ENCODE data around the gene AHSG.

GRCh38 chr3:186593862-186594261 lies 19.0 kb upstream of the AHSG start:
- TF ChIP-seq, protein P1, sequence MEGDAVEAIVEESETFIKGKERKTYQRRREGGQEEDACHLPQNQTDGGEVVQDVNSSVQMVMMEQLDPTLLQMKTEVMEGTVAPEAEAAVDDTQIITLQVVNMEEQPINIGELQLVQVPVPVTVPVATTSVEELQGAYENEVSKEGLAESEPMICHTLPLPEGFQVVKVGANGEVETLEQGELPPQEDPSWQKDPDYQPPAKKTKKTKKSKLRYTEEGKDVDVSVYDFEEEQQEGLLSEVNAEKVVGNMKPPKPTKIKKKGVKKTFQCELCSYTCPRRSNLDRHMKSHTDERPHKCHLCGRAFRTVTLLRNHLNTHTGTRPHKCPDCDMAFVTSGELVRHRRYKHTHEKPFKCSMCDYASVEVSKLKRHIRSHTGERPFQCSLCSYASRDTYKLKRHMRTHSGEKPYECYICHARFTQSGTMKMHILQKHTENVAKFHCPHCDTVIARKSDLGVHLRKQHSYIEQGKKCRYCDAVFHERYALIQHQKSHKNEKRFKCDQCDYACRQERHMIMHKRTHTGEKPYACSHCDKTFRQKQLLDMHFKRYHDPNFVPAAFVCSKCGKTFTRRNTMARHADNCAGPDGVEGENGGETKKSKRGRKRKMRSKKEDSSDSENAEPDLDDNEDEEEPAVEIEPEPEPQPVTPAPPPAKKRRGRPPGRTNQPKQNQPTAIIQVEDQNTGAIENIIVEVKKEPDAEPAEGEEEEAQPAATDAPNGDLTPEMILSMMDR (IDR thresholded peaks at IDR 0.05 in 2 of 3, conservative IDR thresholded peaks at IDR 0.05 in 1 of 3; ENCODE audit: borderline replicate concordance in 1 of 3, insufficient read depth in 1 of 3, low read depth in 2 of 3, low read length in 2 of 3) = no peak
- TF ChIP-seq, protein P2, sequence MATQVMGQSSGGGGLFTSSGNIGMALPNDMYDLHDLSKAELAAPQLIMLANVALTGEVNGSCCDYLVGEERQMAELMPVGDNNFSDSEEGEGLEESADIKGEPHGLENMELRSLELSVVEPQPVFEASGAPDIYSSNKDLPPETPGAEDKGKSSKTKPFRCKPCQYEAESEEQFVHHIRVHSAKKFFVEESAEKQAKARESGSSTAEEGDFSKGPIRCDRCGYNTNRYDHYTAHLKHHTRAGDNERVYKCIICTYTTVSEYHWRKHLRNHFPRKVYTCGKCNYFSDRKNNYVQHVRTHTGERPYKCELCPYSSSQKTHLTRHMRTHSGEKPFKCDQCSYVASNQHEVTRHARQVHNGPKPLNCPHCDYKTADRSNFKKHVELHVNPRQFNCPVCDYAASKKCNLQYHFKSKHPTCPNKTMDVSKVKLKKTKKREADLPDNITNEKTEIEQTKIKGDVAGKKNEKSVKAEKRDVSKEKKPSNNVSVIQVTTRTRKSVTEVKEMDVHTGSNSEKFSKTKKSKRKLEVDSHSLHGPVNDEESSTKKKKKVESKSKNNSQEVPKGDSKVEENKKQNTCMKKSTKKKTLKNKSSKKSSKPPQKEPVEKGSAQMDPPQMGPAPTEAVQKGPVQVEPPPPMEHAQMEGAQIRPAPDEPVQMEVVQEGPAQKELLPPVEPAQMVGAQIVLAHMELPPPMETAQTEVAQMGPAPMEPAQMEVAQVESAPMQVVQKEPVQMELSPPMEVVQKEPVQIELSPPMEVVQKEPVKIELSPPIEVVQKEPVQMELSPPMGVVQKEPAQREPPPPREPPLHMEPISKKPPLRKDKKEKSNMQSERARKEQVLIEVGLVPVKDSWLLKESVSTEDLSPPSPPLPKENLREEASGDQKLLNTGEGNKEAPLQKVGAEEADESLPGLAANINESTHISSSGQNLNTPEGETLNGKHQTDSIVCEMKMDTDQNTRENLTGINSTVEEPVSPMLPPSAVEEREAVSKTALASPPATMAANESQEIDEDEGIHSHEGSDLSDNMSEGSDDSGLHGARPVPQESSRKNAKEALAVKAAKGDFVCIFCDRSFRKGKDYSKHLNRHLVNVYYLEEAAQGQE (IDR thresholded peaks at IDR 0.05; ENCODE audit: low read depth) = no peak

Measured in HCT116 (cell line).